ENCODE results near the gene RABGAP1L. TPM values are rescaled to one million over a fixed set of nuclear protein-coding genes. Genes with fewer than 3 reads are reported as not detected.
"Not testable (repeated sequence)": the region's sequence is repeated elsewhere in the genome, so short reads cannot be mapped to it uniquely, and the experiment has no call there.

RABGAP1L gene
- total and polyA plus RNA-seq, 2 of the 8 experiments (the other 6 are each of a cell fraction or from before 2014, with no cell fraction given): 33.3 to 156 TPM

DNA sequence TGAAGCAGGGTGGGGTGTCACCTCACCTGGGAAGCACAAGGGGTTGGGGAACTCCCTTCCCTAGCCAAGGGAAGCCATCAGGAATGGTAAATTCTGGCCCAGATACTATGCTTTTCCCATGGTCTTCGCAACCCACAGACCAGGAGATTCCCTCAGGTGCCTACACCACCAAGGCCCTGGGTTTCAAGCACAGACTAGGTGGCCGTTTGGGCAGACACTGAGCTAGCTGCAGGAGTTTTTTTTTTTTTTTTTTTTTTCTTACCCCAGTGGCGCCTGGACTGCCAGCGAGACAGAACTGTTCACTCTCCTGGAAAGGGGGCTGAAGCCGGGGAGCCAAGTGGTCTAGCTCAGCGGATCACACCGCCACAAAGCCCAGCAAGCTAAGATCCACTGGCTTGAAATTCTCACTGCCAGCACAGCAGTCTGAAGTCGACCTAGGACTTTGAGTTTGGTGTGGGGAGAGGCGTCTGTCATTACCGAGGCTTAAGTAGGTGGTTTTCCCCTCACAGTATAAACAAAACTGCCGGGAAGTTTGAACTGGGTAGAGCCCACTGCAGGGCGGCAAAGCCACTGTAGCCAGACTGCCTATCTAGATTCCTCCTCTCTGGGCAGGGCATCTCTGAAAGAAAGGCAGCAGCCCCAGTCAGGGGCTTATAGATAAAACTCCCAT lies 15.5 kb upstream of the RABGAP1L start:
- H3K9me3 ChIP-seq (ENCODE audit: insufficient read depth in 2 of 2, low read depth in 1 of 2, low read length in 1 of 2); H3K27me3 ChIP-seq (replicated peaks in 1 of 4; ENCODE audit: control insufficient read depth in 3 of 4, extremely low read depth in 1 of 4, insufficient read depth in 3 of 4, low read length in 3 of 4); H2BK20ac ChIP-seq (ENCODE audit: low read length); H2BK5ac ChIP-seq (ENCODE audit: low read depth, low read length); H3K4me2 ChIP-seq (ENCODE audit: insufficient read depth in 1 of 2, low read depth in 2 of 2, low read length in 2 of 2); H3K23ac ChIP-seq (ENCODE audit: insufficient read length); H3K79me2 ChIP-seq (ENCODE audit: control insufficient read depth in 1 of 2, insufficient read depth in 2 of 2, low read length in 2 of 2); H3K4me3 ChIP-seq (ENCODE audit: extremely low read depth in 1 of 4, insufficient read depth in 2 of 4, low read depth in 3 of 4, low read length in 4 of 4); H4K5ac ChIP-seq (ENCODE audit: insufficient read length, low read depth, low read length); H2AFZ ChIP-seq (ENCODE audit: low read length); H3K36me3 ChIP-seq (ENCODE audit: control insufficient read depth in 2 of 4, insufficient read depth in 4 of 4, low read length in 3 of 4); H4K91ac ChIP-seq (replicated peaks; ENCODE audit: insufficient read length, low read length); H3K9ac ChIP-seq (replicated peaks in 1 of 4; ENCODE audit: extremely low read depth in 1 of 4, low read depth in 3 of 4, low read length in 3 of 4); H3K18ac ChIP-seq (ENCODE audit: extremely low read depth, low read length); H4K20me1 ChIP-seq (replicated peaks in 1 of 2; ENCODE audit: control insufficient read depth in 1 of 2, insufficient read depth in 2 of 2, low read length in 2 of 2); H2BK120ac ChIP-seq (replicated peaks; ENCODE audit: low read depth, low read length); H3K56ac ChIP-seq (replicated peaks; ENCODE audit: insufficient read length, low read depth, low read length); H3K14ac ChIP-seq (ENCODE audit: insufficient read length); DNase-seq (ENCODE audit: low read depth in 1 of 2, low spot score in 2 of 2); H3K23me2 ChIP-seq (ENCODE audit: low read depth, low read length); POLR2A ChIA-PET (ENCODE audit: partially characterized antibody); H2BK15ac ChIP-seq (ENCODE audit: low read length); H3K4me1 ChIP-seq (replicated peaks in 1 of 4; ENCODE audit: control insufficient read depth in 3 of 4, insufficient read depth in 4 of 4, low read length in 3 of 4); H2AK5ac ChIP-seq (ENCODE audit: low read depth, low read length); H4K8ac ChIP-seq (ENCODE audit: extremely low read depth, insufficient read depth, low read length); H2BK12ac ChIP-seq (ENCODE audit: low read depth, low read length); H3K4ac ChIP-seq (replicated peaks; ENCODE audit: insufficient read length, low read depth, low read length); FAIRE-seq; H3K79me1 ChIP-seq (ENCODE audit: low read depth, low read length); H3K27ac ChIP-seq (ENCODE audit: low read depth, low read length): not testable (repeated sequence)
- WGBS, 2 experiments (ENCODE audit: extremely low coverage in 1 of 2, insufficient coverage in 1 of 2, insufficient read length in 1 of 2, insufficient replicate concordance in 2 of 2, low coverage in 1 of 2, low lambda C conversion rate in 2 of 2, missing lambda C conversion rate in 1 of 2): 85% methylated on average over 8 of the region's 12 CpGs; no CpG with 5 or more reads in 1 of the 2 experiments
- CTCF ChIA-PET (ENCODE audit: partially characterized antibody): interaction anchor here (1.5 kb wide), 1 partner anchor 29 kb away, joined by 3 read pairs; no protein-coding TSS in a partner anchor

- H2BK15ac ChIP-seq (ENCODE audit: low read length); H3K4ac ChIP-seq (replicated peaks; ENCODE audit: insufficient read length, low read depth, low read length): not testable (repeated sequence)
These were observed 14.9 kb upstream of the RABGAP1L start for GRCh38 chr1:174144397-174144783.

More at GRCh38 chr1:174144397-174144783, 14.9 kb upstream of the RABGAP1L start:
- H2BK20ac ChIP-seq (ENCODE audit: low read length); H2BK120ac ChIP-seq (replicated peaks; ENCODE audit: low read depth, low read length); H4K5ac ChIP-seq (ENCODE audit: insufficient read length, low read depth, low read length); H3K4me3 ChIP-seq (ENCODE audit: extremely low read depth in 1 of 4, insufficient read depth in 2 of 4, low read depth in 3 of 4, low read length in 4 of 4); H3K79me1 ChIP-seq (ENCODE audit: low read depth, low read length); H2AFZ ChIP-seq (ENCODE audit: low read length); FAIRE-seq; H3K23ac ChIP-seq (ENCODE audit: insufficient read length); H2BK12ac ChIP-seq (ENCODE audit: low read depth, low read length); H3K36me3 ChIP-seq (ENCODE audit: control insufficient read depth in 2 of 4, insufficient read depth in 4 of 4, low read length in 3 of 4); H3K4me2 ChIP-seq (ENCODE audit: insufficient read depth in 1 of 2, low read depth in 2 of 2, low read length in 2 of 2); H3K23me2 ChIP-seq (ENCODE audit: low read depth, low read length); H3K9ac ChIP-seq (replicated peaks in 1 of 4; ENCODE audit: extremely low read depth in 1 of 4, low read depth in 3 of 4, low read length in 3 of 4); H3K9me3 ChIP-seq (ENCODE audit: insufficient read depth in 2 of 2, low read depth in 1 of 2, low read length in 1 of 2); H2BK5ac ChIP-seq (ENCODE audit: low read depth, low read length); H3K56ac ChIP-seq (replicated peaks; ENCODE audit: insufficient read length, low read depth, low read length); H4K8ac ChIP-seq (ENCODE audit: extremely low read depth, insufficient read depth, low read length); H2AK5ac ChIP-seq (ENCODE audit: low read depth, low read length); POLR2A ChIA-PET (ENCODE audit: partially characterized antibody); H3K27ac ChIP-seq (ENCODE audit: low read depth, low read length); H3K4me1 ChIP-seq (replicated peaks in 1 of 4; ENCODE audit: control insufficient read depth in 3 of 4, insufficient read depth in 4 of 4, low read length in 3 of 4); DNase-seq (ENCODE audit: low read depth in 1 of 2, low spot score in 2 of 2); H3K14ac ChIP-seq (ENCODE audit: insufficient read length); H4K91ac ChIP-seq (replicated peaks; ENCODE audit: insufficient read length, low read length); H3K79me2 ChIP-seq (ENCODE audit: control insufficient read depth in 1 of 2, insufficient read depth in 2 of 2, low read length in 2 of 2); H4K20me1 ChIP-seq (replicated peaks in 1 of 2; ENCODE audit: control insufficient read depth in 1 of 2, insufficient read depth in 2 of 2, low read length in 2 of 2); H3K18ac ChIP-seq (ENCODE audit: extremely low read depth, low read length); H3K27me3 ChIP-seq (replicated peaks in 1 of 4; ENCODE audit: control insufficient read depth in 3 of 4, extremely low read depth in 1 of 4, insufficient read depth in 3 of 4, low read length in 3 of 4): not testable (repeated sequence)
- 85% methylated on average over 3 of the region's 3 CpGs; no CpG with 5 or more reads in 1 of the 2 experiments for WGBS, 2 experiments (ENCODE audit: extremely low coverage in 1 of 2, insufficient coverage in 1 of 2, insufficient read length in 1 of 2, insufficient replicate concordance in 2 of 2, low coverage in 1 of 2, low lambda C conversion rate in 2 of 2, missing lambda C conversion rate in 1 of 2)
- CTCF ChIA-PET (ENCODE audit: partially characterized antibody): interaction anchor here (1.5 kb wide), 1 partner anchor 30 kb away, joined by 3 read pairs; no protein-coding TSS in a partner anchor

Data from H1 (cell line).